Neuronal stem cell (in vitro differentiated cells): ENCODE results near the gene CYRIA.

ENCODE experiments used
- DNase-seq: peaks from one replicate; pipeline ENCODE4 v3.0.0-alpha.2; 2013; ENCODE audit warnings: low spot score
- H2AFZ ChIP-seq: one replicate; pipeline ENCODE4 v1.6.1; 2013; ENCODE audit warnings: mild to moderate bottlenecking, low read length, inconsistent platforms
- H2AK5ac ChIP-seq: 2 replicates; pipeline ENCODE4 v1.6.1; 2013; ENCODE audit warnings: low read depth, mild to moderate bottlenecking, inconsistent platforms, low read length, moderate library complexity, mixed read lengths
- H2BK120ac ChIP-seq: 2 replicates; pipeline ENCODE4 v1.6.1; 2013; ENCODE audit warnings: low read depth, mild to moderate bottlenecking, inconsistent platforms, low read length, moderate library complexity, mixed read lengths
- H2BK12ac ChIP-seq: one replicate; pipeline ENCODE4 v1.6.1; 2013; ENCODE audit warnings: low read length, inconsistent platforms
- H2BK15ac ChIP-seq: 2 replicates; pipeline ENCODE4 v1.6.1; 2013; ENCODE audit warnings: mild to moderate bottlenecking, low read length, inconsistent platforms, mixed read lengths
- H2BK5ac ChIP-seq: one replicate; pipeline ENCODE4 v1.6.1; 2013; ENCODE audit warnings: inconsistent platforms, mild to moderate bottlenecking, low read length, moderate library complexity
- H3K14ac ChIP-seq: one replicate; pipeline ENCODE4 v1.6.1; 2013; ENCODE audit warnings: low read length, inconsistent platforms
- H3K18ac ChIP-seq: 2 replicates; pipeline ENCODE4 v1.6.1; 2013; ENCODE audit warnings: low read length, inconsistent platforms
- H3K23ac ChIP-seq: 2 replicates; pipeline ENCODE4 v1.6.1; 2013; ENCODE audit warnings: low read depth, mild to moderate bottlenecking, mixed read lengths, low read length, inconsistent platforms; ENCODE audit not compliant: poor library complexity
- H3K27ac ChIP-seq: replicated peaks from 3 replicates; pipeline ENCODE4 v1.5.1; 2013; ENCODE audit warnings: low read length, inconsistent platforms
- H3K27me3 ChIP-seq, 3 experiments: 2 replicates each; pipeline ENCODE4 v1.6.1; 2013; ENCODE audit warnings: low read length in 3 of 3, mild to moderate bottlenecking in 2 of 3, inconsistent platforms in 1 of 3, low read depth in 1 of 3, mixed read lengths in 1 of 3, moderate library complexity in 1 of 3; ENCODE audit not compliant: control insufficient read depth in 3 of 3, insufficient read depth in 3 of 3
- H3K36me3 ChIP-seq, 2 donors: replicated peaks in 1 of 2; 2 replicates each; pipeline ENCODE4 v1.6.1; 2013; ENCODE audit warnings: low read length in 2 of 2; ENCODE audit not compliant: control insufficient read depth in 2 of 2, insufficient read depth in 2 of 2
- H3K4ac ChIP-seq: 2 replicates; pipeline ENCODE4 v1.6.1; 2013; ENCODE audit warnings: inconsistent platforms, mild to moderate bottlenecking, low read length, moderate library complexity
- H3K4me1 ChIP-seq, 2 donors: 1 replicate in 1 of 2; 2 replicates in 1 of 2; pipeline ENCODE4 v1.6.1; 2013; ENCODE audit warnings: low read length in 2 of 2, low read depth in 1 of 2; ENCODE audit not compliant: control insufficient read depth in 2 of 2, insufficient read depth in 1 of 2
- H3K4me2 ChIP-seq: one replicate; pipeline ENCODE4 v1.6.1; 2013; ENCODE audit warnings: mild to moderate bottlenecking, low read length, inconsistent platforms; ENCODE audit not compliant: insufficient read depth, poor library complexity, severe bottlenecking
- H3K4me3 ChIP-seq, 2 donors: 2 replicates each; pipeline ENCODE4 v1.5.1; 2013; ENCODE audit warnings: low read length in 2 of 2, mild to moderate bottlenecking in 2 of 2, inconsistent platforms in 1 of 2, moderate library complexity in 1 of 2
- H3K79me1 ChIP-seq: one replicate; pipeline ENCODE4 v1.6.1; 2013; ENCODE audit warnings: low read depth, mild to moderate bottlenecking, inconsistent platforms, low read length, moderate library complexity
- H3K9ac ChIP-seq: one replicate; pipeline ENCODE4 v1.6.1; 2013; ENCODE audit warnings: mild to moderate bottlenecking, low read depth, low read length, inconsistent platforms; ENCODE audit not compliant: poor library complexity
- H3K9me3 ChIP-seq, 2 donors: replicated peaks in 1 of 2; 2 replicates each; pipeline versions ENCODE3 to v1.6.1; 2013; ENCODE audit warnings: low read length in 2 of 2, mild to moderate bottlenecking in 2 of 2, inconsistent platforms in 1 of 2, low read depth in 1 of 2, mixed read lengths in 1 of 2, moderate library complexity in 1 of 2; ENCODE audit not compliant: control insufficient read depth in 2 of 2, insufficient read depth in 1 of 2
- H4K8ac ChIP-seq: one replicate; pipeline ENCODE4 v1.6.1; 2013; ENCODE audit warnings: low read depth, mild to moderate bottlenecking, inconsistent platforms, low read length, moderate library complexity
- H4K91ac ChIP-seq: one replicate; pipeline ENCODE4 v1.6.1; 2013; ENCODE audit warnings: low read length, low read depth, mild to moderate bottlenecking, inconsistent platforms; ENCODE audit not compliant: poor library complexity
- WGBS, 2 donors: extraction: QIAGEN DNeasy Blood & Tissue Kit; methylation state at CpG; one replicate each; pipeline ENCODE4 v1.1.7; 2013; ENCODE audit warnings: missing lambda C conversion rate in 2 of 2, mixed read lengths in 1 of 2; ENCODE audit not compliant: insufficient read length in 2 of 2, insufficient replicate concordance in 1 of 2; ENCODE audit errors: extremely low coverage in 2 of 2; 5-methylcytosine and 5-hydroxymethylcytosine counted together

The CYRIA gene

DNA sequence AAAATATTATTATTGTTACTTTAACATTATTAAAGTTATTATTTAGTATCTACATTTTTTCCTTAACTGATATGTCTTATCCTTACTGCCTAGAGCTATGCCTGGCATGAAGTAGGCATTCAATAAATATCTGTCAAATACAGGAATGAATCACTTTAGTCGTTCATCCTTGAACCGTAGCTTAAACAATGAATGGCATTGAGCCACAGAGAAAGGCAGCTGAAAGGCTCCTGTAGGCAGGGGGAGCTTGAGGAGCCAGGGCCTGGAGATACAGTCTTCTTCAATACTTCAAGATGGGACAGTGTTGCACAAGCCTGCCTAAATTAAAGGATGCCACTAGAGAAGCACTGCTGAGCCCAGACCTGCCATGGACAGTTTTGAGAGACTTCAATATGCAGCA, 22.5 kb downstream of the CYRIA start:
- Histone ChIP-seq H2BK5ac (no peak overlapping the region), H3K4me1 (peaks cover 11 to 25% of the 10 kb centered on the region in 2 donors), H2BK15ac (no peak overlapping the region), H3K4ac (no peak overlapping the region), H3K18ac (no peak overlapping the region), H2BK12ac (no peak overlapping the region), H4K91ac (no peak overlapping the region), H2AFZ (no peak overlapping the region), H3K36me3 (no peaks in the 10 kb centered on the region), H3K9me3 (no peaks in the 10 kb centered on the region), H3K14ac (no peak overlapping the region), H2AK5ac (no peak overlapping the region), H3K79me1 (no peaks in the 10 kb centered on the region), H3K23ac (no peak overlapping the region), H3K4me2 (no peak overlapping the region), H3K27me3 (no peaks in the 10 kb centered on the region), H3K9ac (no peak overlapping the region), H3K4me3 (no peak overlapping the region), H4K8ac (no peak overlapping the region), H3K27ac (no peak overlapping the region), H2BK120ac (no peak overlapping the region)
- WGBS, 2 donors, result no CpG with 5 or more reads among the region's 2 CpGs
- no peak for DNase-seq

DNA sequence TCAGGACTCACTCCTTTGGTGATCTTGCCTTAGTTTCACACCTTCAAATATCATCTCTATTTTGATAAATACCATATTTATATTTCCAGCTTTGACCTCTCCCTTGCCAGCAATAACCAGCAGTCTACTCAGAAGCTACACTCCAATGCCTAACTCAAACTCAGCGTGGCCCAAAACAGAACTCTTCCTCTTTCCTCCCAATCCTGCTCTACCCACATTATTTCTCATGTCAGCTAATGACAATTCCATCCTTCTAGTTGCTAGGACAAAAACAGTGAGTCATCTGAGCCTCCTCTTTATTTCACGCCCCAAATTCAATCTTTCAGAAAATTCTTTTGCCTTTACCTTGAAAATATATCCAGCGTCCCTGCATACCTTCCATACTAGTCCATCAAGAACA, 23.5 kb downstream of the CYRIA start:
- no peak overlapping the region for H3K27ac ChIP-seq
- peaks cover 11 to 25% of the 10 kb centered on the region in 2 donors for H3K4me1 ChIP-seq
- H3K14ac ChIP-seq, result no peak overlapping the region
- H3K27me3 ChIP-seq, result no peaks in the 10 kb centered on the region
- H2AFZ ChIP-seq, result no peak overlapping the region
- no peak overlapping the region for H2BK12ac ChIP-seq
- H2BK5ac ChIP-seq, result no peak overlapping the region
- no peaks in the 10 kb centered on the region for H3K36me3 ChIP-seq
- H3K9me3 ChIP-seq, result peaks cover 0 to 5% of the 10 kb centered on the region in 2 donors
- H4K91ac ChIP-seq, result no peak overlapping the region
- H3K4ac ChIP-seq, result no peak overlapping the region
- H3K9ac ChIP-seq, result no peak overlapping the region
- H3K23ac ChIP-seq, result no peak overlapping the region
- WGBS, 2 donors, result no CpG with 5 or more reads among the region's 3 CpGs
- peak overlapping the region; percentile 40 for H2AK5ac ChIP-seq
- no peak overlapping the region for H3K4me3 ChIP-seq
- no peaks in the 10 kb centered on the region for H3K79me1 ChIP-seq
- no peak overlapping the region for H3K4me2 ChIP-seq
- no peak overlapping the region for H2BK15ac ChIP-seq
- DNase-seq, result no peak
- H3K18ac ChIP-seq, result no peak overlapping the region
- no peak overlapping the region for H4K8ac ChIP-seq
- H2BK120ac ChIP-seq, result no peak overlapping the region

DNA sequence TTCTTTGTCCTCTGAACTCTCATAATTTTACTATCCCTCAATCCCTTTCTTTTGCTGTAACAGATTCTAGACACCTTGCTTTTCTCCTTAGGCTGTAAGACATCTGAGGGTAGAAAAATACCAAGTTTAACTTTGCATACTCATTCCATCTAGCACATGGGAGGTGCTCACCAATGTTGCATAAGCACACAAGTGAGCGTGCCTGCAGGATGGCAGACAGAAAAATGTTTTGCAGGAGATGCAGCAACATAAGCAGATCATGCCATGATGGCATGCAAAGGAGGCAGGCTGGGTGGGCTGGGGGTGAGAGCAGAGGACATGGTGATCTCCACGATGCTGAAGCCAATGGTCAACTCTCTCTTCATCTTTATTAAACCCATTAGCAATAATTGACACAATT, 24.1 kb downstream of the CYRIA start:
- Histone ChIP-seq H2BK120ac (no peak overlapping the region), H3K79me1 (no peaks in the 10 kb centered on the region), H4K8ac (no peak overlapping the region), H2BK5ac (no peak overlapping the region), H2AFZ (no peak overlapping the region), H3K4ac (no peak overlapping the region), H3K9me3 (peaks cover 0 to 5% of the 10 kb centered on the region in 2 donors), H3K4me3 (no peak overlapping the region), H3K23ac (no peak overlapping the region), H2BK15ac (no peak overlapping the region), H3K27ac (no peak overlapping the region), H3K4me2 (no peak overlapping the region), H3K4me1 (peaks cover 11 to 25% of the 10 kb centered on the region in 2 donors), H2AK5ac (no peak overlapping the region), H4K91ac (no peak overlapping the region), H2BK12ac (no peak overlapping the region), H3K18ac (no peak overlapping the region), H3K9ac (no peak overlapping the region), H3K36me3 (no peaks in the 10 kb centered on the region), H3K27me3 (no peaks in the 10 kb centered on the region), H3K14ac (no peak overlapping the region)
- DNase-seq, result no peak
- WGBS, 2 donors, result no CpG with 5 or more reads among the region's 2 CpGs

DNA sequence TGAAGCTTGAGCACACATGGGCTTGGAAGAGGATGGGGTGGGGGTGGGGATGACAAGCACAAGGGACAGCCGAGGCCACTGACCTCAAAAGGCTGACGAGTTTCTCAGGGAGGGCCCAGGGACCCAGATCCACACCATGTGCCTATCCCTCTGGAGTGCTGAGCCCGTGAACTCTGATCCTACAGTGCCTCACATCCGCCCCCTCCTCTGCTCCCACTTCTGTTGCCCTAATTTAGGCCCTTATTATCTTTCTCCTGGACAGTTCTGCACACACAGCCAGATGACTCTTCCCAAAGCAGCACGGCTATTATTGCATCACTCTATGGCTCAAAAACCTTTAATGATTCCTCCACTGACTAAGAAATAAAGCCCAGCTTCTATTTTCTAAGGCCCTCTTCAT, 24.8 kb downstream of the CYRIA start:
- H3K36me3 ChIP-seq, result no peaks in the 10 kb centered on the region
- H3K4ac ChIP-seq, result no peak overlapping the region
- no peak overlapping the region for H3K27ac ChIP-seq
- no CpG with 5 or more reads among the region's 5 CpGs for WGBS, 2 donors
- no peak overlapping the region for H2AFZ ChIP-seq
- no peak overlapping the region for H2BK12ac ChIP-seq
- H3K4me2 ChIP-seq, result no peak overlapping the region
- H3K4me1 ChIP-seq, result peaks cover 15 to 30% of the 10 kb centered on the region in 2 donors
- H3K79me1 ChIP-seq, result no peaks in the 10 kb centered on the region
- no peaks in the 10 kb centered on the region for H3K27me3 ChIP-seq
- no peak overlapping the region for H3K9ac ChIP-seq
- H4K91ac ChIP-seq, result no peak overlapping the region
- no peak for DNase-seq
- peak overlapping the region; percentile 57 for H3K18ac ChIP-seq
- no peak overlapping the region for H2AK5ac ChIP-seq
- no peak overlapping the region for H2BK15ac ChIP-seq
- no peak overlapping the region for H2BK120ac ChIP-seq
- H3K9me3 ChIP-seq, result peaks cover 0 to 5% of the 10 kb centered on the region in 2 donors
- H3K23ac ChIP-seq, result no peak overlapping the region
- H3K14ac ChIP-seq, result no peak overlapping the region
- H4K8ac ChIP-seq, result no peak overlapping the region
- no peak overlapping the region for H2BK5ac ChIP-seq
- no peak overlapping the region for H3K4me3 ChIP-seq
